GM15510 (cell line): ENCODE measurements around the gene RANGAP1.

Experiments
- POLR2A ChIP-seq: IDR thresholded peaks from 3 replicates; pipeline ENCODE4 v1.6.1; 2011; ENCODE audit warnings: borderline replicate concordance; ENCODE audit not compliant: insufficient read length; ENCODE audit errors: extremely low read depth

Gene RANGAP1

DNA sequence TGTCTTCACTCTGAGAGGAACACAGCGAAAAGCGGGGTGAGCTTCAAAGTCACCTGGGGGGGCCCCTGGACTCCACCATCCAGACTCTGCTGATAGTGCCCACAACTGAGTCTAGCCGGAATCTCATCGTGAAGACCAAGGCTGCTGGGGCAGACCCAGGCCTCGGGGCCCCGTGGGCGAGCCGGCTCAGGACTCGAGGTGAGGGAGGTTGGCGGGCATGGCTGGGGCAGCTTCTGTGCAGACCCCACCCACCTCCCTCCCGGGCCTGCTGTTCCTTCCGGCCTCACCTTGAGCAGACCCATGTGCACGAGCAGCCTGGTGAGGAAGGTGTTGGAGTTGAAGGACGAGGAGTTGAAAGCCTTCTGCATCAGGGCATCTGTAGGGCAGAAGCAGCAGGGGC is 36.5 kb downstream of the RANGAP1 start:
- TF ChIP-seq POLR2A, result no peak

DNA sequence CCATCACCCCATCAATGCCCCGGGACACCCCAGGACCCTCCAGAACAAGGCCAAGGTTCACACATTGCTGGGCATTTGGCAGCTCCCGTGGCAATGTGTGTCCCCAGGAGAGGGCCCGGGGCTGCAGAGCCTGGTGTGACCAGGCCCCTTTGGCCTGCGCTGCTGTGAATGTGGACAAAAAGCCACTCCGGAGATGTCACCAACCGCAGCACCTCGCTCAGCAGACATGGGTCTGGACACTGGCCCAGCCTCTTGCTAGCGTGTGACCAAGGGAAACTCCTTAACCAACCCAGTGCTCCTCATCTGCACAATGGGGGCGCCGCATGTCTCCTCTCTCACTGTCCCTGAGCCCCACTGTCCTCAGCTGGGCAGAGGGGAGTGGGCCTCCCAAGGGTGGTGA is 37.2 kb downstream of the RANGAP1 start:
- TF ChIP-seq POLR2A, result no peak

DNA sequence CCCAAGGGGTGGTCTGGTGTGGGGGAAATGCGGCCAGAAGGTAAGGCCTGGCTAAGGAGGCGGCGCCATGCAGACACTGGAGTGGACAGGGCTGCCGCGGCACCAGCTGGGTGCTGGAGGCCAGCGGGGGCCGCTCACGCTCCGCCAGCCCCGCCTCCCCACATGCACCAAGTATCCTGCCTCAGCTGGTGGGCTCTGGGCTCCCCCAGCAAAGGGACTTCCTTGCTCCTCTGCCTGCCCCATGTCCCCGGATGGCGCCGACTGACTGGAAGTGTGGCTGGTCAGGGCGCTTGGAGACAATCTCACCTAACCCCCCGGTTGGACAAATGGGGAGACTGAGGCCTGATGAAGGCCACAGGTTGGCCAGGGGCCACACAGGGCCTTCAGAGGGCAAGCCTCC is 37.7 kb downstream of the RANGAP1 start:
- TF ChIP-seq POLR2A, result no peak

DNA sequence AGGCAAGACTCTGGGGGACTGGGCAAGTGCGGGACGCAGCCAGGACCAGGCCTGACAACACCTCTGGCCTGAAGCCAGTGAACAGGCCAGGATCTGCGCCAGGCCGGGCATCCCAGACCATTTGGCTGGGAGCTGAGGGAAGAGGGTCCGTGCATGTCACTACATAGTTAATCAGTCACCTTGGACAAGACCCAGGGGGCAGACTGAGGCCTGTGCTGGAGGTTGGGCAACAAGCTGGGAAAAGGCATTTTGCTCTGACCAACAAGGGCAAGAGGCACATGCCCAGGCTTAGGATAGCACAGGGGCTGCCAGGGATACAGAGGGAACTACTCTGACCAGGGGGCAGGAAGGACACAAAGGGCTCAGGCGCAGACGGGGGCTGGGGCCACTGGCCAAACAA is 38.3 kb downstream of the RANGAP1 start:
- TF ChIP-seq POLR2A, result no peak

DNA sequence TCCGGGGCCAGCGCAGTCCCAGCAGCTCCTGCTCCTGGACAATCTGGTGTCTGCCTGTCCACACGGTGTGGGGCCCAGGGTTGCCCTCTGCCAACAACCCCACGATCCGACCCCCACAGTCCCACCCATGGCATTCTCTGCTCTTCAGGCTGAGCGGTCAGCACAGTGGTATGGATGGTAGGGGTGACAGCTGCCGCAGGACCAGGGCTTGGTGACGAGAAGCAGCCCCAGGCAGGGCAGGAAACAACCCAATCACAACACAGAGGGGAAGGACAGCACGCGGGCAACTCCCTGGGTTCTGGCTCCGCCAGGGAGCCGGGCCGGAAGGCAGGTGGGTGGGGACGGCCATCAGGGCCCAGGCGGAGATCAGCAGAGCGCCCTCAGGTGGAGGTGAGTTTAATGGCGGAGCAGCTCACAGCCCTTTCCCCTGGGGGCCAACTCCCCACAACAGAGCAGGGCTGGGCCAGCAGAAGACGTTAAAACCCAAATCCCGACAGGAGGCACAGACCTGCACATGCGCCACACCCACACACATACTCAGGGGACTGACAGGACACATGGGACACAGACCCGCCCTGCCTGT is 40.0 kb downstream of the RANGAP1 start:
- no peak for TF ChIP-seq POLR2A

DNA sequence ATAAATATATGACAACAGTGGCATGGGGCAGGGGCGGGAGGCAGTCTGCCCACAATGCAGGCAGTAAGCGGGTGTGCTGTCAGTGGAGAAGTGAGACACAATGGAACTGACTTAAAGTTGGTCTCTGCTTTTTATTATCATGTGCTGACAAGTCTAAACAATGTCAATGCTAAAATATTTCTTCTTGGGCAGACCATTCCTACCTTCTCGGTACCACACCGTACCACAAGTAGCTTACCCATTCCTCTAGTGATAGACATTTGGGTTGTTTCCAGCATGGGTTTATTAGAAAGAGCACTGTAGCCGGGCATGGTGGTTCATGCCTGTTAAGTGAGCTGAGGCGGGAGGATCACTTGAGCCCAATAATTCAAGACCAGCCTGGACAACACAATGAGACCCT is 42.6 kb downstream of the RANGAP1 start:
- TF ChIP-seq POLR2A, result no peak

DNA sequence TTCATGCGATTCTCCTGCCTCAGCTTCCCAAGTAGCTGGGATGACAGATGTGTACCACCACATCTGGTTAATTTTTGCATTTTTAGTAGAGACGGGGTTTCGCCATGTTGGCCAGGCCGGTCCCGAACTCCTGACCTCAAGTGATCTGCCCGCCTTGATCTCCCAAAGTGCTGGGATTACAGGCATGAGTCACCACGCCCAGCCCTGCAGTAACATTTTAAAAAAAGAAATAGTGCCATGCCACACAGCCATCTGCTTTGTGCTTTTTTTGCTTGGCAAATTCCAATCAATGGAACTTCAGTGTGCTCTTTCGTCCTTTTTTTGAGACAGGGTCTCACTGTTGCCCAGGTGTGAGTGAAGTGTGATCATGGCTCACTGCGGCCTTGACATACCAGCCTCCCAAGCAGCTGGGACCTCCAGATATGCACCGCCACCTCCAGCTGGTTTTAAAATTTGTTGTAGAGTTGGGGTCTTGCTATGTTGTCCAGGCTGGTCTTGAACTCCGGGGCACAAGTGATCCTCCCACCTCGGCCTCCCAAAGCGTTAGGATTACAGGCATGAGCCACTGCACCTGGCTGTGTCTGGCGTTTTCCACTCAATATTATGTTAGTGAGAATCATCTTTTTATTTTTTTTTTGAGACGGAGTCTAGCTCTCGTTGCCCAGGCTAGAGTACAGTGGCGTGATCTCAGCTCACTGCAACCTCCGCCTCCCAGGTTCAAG is 43.4 kb downstream of the RANGAP1 start:
- no peak for TF ChIP-seq POLR2A

DNA sequence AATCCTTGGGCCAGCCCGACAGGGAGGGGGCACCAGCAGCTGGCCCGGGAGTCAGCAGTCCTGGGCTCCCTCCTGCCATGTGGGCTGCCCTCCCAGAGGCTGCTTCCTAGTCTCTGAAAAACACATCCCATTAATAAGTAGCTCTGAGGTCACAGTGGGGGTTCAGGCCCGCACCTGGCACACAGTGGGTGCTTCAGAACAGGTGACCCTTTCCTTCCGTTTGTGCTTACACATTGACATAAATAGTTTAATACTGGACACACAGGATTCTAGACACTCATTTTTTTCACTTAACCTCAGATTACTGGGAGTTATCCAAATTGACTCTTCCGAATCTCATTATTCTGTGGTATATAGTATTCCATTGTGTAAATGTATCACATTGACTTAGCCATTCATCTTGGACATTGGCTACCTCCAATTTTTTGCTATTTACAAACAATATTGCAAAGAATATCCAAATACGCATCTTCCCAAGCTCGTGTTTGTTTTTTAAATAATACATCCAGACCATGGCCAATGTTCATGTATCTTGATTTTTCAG is 44.8 kb downstream of the RANGAP1 start:
- no peak for TF ChIP-seq POLR2A

DNA sequence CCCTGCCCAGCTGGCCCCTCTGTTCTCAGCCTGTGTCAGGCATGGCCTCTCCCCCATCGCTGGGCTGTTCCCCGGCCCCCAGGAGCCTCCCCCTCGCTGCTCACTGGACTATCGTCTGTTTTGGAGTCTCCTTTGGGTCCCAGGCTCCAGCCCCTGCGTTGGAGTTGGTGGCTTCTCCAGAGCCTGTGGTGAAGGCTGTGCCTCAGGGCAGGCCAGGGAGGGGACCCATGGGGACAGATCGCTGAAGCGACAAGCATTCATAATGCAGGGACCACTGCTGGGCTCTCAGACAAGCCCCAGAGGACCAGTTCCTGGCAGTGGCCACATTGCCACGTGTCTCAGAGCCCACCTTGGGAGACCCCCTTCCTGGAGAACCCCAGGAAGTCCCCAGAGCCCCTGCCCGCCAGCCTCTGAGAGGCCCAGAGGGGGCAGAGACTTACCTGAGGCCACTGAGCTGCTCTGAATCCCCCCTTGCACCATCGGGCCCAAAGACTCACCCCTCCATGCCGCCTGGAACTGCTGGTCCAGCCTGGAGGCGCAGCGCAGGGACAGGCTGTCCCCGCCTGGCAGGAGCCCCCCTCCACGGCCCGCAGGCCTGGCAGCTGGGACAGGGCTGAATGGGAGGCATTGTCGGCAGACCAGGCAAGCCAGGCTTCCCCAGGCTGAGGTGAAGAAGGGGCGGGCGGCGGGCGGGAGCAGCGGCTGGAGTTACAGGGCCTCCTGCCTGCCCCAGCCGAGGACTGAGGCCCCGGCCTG is 45.4 kb downstream of the RANGAP1 start, which contains the start of gene CHADL:
TSS of gene CHADL (minus strand) at position 555 of the 756 bp plus-strand sequence. CDS start at position 505, 50 bp downstream.
- no peak for TF ChIP-seq POLR2A

DNA sequence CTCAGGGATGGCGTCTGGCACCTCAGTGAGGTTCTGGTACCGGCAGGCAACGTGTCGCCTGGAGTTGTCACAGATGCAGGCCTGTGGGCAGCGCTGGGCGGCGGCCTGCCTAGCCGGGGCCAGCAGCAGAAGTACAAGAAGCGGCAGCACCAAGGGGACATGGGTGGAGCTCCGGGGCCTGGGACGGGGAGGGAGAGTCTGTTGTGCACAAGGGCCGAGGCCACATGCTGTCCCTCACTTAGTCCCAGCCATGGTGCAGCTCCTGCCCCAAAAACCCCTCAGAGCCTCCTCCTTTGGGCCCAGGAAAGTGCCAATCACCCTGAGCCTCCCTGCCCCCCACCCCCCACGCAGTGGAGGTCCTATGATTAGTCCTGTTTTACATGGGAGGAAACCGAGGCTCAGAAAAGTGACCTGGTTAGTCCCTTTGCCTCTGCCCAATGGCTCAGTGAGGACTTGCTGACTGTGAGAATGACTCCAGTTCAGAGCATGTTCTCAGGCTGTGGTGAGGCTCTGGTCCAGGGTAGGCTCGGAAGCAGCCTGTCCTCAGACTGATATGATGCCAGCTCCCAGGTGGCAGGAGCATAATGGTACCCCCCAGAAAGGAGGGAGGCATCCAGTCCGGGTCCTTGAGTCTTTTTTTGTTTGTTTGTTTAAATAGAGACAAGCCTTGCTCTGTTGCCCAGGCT is 46.4 kb downstream of the RANGAP1 start:
- no peak for TF ChIP-seq POLR2A

DNA sequence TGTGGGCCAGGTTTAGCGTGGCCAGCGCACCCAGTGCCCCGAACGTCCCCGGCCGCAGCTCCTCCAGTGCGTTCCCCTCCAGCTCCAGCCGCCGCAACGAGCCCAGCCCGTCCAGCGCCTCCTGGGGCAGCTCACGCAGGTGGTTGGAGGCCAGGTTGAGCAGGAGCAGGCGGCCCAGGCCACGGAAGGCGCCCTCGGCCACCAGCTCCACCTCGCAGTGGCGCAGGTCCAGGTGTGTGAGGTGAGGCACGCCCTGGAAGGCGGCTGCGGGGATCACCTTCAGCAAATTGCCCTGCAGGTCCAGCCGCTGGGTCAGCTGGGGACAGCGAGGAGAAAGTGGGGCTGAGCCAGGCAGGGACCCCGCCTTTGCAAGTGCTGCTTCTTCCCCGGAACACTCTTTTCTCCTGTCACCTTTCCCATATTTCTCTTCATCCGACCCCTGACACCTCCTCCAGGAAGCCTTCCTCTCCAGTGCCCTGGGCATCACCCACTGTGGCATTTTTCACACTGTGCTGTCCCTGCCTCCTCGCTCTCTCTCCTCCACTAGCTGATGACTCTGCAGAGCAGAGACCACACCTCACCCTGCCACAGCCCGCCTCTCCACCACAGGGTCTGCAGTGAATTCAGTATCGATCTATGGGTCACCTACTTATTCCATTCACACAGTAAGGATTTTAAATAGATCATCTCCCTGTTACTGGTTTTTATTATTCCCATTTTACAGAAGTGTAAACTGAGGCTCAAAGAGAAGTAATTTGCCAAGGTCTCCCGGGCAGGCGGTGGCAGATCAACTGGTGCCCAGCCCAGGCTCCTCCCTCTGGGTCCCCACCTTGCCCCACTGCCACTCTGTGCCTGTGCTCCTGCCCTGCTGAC is 47.2 kb downstream of the RANGAP1 start:
- no peak for TF ChIP-seq POLR2A

DNA sequence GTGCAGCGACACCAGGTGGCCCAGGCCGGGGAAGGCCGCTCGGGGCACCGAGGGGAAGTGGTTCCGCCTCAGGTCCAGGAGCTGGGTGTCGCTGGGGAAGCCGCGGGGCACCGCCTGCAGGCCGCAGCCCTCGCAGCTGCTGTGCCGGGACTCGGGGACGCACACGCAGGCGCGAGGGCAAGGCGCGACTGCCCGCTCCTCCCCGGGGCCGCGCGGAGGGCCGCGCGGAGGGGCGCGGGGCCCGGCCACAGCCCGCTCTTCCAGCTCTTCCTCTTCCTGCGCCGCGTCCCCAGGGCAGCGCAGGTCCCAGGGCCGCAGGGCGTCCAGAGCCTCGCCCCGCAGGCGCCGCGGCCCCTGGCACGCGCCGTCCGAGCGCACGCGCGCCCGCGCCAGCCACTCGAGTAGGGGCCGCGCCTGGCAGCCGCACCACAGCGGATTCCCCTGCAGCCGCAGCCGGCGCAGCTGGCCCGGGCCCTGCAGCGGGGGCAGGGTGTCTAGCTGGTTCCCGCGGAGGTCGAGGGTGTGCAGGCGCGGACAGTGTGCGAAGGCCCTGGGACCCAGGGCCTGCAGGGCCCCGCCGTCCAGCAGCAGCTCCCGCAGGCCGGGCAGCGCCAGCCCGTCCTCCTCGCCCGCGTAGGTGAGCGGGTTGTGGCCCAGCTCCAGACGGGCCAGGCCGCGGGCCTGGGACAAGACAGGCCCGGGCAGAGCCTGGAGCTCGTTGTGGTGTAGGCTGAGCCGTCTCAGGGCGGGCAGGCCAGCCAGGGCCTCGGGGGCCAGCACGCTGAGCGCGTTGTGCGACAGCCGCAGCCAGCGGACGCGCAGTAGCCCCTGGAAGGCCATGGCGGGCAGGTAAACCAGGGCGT is 48.0 kb downstream of the RANGAP1 start:
- TF ChIP-seq POLR2A, result no peak
